ENCODE measurements around the gene THYN1.
A peak's percentile ranks its signal among the peaks of the same experiment; 100 is the strongest.
"Not testable (repeated sequence)": the region's sequence is repeated elsewhere in the genome, so short reads cannot be mapped to it uniquely, and the experiment has no call there.

Gene THYN1

DNA sequence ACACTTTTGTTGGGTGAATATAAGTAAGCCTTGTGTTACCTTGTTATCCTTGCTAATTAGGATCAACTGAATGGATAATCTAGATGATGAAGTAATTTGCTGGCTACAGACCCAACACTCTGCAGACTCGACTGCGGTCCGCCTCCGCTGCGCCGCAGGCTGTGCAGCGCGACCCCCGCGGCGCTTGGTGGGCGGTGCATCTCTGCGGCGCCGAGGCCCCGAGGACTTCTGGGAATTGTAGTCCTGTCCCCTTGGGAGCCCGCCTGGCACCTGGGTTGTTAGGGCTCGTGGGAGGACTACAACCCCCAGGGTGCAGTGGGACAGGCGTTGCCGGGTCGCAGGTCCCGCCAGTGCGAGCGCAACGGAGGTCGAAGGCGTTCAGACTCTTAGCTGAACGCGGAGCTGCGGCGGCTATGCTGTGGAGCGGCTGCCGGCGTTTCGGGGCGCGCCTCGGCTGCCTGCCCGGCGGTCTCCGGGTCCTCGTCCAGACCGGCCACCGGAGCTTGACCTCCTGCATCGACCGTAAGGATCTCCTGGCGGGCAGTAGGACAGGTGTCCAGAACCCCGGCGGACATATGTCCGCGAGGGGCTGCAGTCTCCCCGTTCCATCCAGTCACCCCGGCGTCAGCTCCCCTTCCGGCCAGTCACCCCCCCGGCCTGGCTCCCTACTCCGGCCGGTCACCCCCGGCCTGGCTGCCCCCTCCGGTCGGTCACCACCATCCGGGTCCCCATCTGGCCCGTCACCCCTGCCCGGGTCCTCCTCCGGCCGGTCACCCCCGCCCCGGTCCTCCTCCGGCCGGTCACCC is at the start of gene THYN1, which contains the start of gene ACAD8:
Gene THYN1 (minus strand): TSS at position 165 of the 806 bp plus-strand sequence. CDS start 470 bp downstream, outside the sequence.
Gene ACAD8 (plus strand): TSS at position 381 of the 806 bp plus-strand sequence. CDS start 33 bp downstream, at position 414.
- DNase-seq, result peak; percentile 96

DNA sequence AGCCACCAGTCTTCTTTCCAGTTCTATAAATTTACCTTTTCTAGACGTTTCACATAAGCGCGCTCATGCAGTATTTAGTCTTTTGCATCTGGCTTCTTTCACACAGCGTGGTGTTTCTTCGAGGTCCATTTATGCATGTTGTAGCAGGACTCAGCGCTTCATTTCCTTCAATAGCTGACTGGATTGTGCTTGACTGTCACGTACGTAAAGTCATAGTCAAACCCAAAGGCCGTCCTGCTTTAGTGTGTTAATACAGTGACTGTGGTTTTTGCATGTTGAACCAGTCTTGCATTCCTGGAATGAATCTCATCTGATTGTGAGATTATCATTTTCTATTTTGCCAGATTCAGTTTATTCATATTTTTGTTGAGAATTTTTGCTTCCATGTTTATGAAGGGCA is 41.5 kb upstream of the THYN1 start:
- no peak for DNase-seq

DNA sequence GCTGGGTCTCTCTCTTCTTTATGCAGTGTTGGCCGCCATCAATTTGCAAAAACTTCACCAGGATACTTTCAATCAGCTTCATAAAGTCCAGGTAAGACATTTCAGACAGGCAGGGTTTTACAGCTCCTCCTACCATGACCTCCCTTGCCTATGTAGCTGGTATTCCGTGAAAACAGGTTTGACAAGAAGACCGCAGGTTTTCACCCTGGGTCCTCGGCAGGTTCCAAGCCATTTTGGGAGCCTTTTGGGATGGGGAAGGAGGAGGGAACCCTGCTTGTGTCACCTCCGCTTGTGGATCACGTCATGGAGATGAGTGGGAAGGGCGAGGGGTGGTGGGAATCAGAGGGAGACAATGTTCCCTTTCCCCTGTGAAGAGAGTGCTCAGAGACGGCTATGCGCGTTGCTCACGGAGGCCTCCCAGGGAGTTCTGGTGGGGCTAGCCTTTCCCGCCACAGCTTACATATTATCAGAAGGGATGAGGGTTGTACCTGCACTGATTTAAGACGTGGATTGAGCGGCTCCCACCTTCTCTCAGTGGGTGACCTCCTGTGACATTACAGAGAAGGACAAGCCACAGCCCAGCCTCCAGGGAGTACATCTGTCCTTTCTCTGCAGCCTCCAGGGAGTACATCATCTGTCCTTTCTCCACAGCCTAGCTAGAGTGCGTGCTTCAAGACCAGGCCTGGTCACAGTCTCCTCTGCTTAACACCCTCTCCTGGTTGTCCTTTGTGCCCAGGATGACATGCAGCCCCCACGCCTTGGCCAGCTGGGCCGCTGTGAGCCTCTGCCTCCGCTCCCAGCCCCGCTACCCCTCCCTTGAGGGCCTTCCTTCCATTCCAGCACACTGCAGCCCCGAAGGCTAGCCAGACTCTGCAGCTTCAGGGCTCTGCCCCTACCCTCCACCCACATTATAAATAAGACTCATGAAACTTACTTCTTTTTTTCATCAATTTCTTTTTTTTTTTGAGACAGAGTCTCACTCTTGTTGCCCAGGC is 40.3 kb upstream of the THYN1 start:
- DNase-seq, result no peak

DNA sequence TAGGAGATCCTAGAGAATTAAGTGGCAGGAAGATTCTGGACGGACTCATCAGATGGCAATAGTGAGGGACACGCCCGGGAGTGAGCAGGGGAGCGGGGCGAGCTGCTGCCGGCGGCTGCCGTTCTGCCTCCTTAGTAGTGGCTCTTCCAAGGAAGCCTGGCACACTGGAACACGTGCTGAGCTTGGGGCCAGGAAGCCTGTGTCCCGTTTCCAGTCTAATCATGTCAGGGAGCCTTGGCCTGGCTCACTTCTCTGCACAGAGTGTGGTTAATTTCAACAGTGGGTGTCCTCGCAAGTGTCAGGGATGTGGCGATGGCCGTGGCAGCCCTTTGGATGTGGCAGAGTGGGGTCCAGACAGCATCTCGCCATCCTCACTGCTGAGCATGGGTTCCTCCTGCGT is 39.5 kb upstream of the THYN1 start:
- no peak for DNase-seq

DNA sequence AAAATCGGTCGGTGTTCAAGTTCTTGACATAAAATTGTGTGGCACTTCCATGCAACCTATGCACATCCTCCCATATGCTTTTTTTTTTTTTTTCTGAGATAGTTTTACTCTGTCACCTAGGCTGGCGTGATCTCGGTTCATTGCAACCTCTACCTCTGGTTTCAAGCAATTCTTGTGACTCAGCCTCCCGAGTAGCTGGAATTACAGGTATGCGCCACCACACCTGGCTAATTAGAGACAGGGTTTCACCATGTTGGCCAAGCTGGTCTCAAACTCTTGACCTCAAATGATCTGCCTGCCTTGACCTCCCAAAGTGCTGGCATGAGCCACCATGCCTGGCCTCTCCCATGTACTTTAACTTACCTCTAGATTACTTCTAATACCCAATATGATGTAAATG is 38.0 kb upstream of the THYN1 start:
- DNase-seq, result no peak

DNA sequence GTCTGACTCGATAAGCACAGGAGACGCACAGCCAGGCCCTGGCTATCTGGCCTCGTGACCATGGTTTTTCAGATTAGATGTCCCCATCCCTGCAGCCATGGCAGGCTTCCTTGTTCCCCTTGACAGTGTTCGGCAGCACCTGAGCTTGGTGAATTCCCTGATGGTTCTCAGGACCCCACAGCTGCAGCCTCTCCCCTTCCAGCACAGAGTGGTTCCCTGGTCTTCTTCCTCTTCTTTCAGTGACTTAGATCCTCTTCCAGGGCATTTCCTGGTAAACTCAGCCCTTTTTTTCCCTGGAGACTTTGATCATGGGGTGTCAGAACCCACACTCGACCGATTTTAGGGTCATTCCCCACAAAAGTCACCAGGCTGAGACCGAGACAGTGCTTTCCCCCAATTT is 37.5 kb upstream of the THYN1 start:
- DNase-seq, result no peak

DNA sequence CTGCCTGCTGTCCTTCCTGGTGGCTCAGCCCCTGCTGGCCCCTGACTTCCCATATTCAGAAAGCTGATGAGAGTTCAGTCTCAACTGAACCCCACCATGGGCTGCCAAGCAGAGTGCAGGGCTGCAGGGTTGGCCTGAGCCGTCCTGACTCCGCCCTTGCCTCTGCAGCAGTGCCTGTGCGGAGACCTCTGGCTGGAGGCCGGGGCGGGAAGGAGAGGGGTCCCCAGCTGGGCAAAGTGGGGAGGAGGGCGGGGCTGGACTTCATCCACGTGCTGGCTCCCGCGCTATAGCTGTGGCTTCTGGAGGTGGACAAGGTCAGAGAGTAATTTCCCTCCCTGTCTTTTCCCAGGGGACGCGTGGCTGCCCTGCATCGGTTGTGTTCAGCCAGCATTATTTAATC is 36.6 kb upstream of the THYN1 start:
- DNase-seq, result no peak

DNA sequence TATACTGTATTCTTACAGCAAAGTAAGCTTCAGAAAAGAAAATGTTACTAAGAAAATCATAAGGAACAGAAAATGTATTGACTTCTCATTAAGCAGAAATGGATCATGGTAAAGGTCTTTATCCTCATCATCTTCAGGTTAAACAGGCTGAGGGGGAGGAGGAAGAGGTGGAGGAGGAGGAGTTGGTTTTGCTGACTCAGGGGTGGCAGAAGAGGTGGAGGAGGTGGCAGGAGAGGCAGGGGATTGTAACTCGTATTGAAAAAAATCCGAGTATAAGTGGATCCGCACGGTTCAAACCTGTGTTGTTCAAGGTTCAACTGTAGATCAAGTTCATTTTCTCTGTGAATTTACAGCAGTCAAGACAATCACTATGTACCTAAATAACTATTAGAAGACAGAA is 36.0 kb upstream of the THYN1 start:
- no peak for DNase-seq

DNA sequence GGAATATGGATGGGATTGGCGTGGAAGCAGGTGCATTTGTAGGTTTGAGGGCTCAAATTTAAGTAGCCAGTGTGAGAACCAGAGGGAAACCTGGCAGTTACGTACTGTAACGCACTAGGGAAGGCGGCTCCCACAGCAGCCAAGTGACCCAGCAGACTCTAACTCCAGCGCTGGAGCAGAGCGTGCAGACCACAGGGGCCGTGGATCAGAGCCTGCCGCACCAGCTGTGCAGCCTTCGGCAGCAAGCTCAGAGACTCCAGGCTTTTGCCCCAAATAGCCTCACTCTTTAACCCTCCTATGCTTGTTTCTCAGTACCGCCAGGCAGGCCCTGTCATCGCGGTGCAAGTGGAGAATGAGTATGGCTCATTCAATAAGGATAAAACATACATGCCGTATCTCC is 35.3 kb upstream of the THYN1 start:
- no peak for DNase-seq

DNA sequence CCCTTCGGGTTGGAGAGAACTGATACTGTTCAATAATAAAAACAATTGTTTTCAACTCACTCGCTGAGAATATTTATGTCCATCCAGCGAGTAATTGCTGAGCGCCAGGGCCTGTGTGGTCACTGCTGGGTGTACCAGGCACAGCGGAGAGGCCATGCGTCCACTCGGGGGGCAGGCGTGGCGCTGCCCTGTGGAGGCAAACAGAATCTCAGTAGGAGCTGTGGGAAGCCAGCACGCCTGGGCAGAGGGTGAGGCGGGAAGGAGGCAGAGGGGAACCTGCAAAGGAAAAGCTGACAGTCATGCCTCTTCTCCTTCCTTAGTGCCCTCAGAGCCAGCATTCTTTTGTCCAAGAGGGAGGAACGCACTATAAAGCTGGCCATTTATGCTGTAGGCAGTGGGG is 34.4 kb upstream of the THYN1 start:
- DNase-seq, result no peak

DNA sequence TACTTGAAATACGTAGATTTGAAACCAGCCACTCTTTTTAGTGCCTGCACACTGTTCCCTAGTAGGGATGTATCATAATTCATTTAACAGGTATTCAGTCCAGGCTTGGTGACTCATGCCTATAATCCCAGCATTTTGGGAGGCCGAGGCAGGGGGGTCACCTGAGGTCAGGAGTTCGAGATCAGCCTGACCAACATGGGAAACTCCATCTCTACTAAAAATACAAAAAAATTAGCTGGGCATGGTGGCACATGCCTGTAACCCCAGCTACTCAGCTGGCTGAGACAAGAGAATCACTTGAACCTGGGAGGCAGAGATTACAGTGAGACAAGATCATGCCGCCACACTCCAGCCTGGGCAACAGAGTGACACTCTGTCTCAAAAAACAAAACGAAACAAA is 31.2 kb upstream of the THYN1 start:
- not testable (repeated sequence) for DNase-seq

DNA sequence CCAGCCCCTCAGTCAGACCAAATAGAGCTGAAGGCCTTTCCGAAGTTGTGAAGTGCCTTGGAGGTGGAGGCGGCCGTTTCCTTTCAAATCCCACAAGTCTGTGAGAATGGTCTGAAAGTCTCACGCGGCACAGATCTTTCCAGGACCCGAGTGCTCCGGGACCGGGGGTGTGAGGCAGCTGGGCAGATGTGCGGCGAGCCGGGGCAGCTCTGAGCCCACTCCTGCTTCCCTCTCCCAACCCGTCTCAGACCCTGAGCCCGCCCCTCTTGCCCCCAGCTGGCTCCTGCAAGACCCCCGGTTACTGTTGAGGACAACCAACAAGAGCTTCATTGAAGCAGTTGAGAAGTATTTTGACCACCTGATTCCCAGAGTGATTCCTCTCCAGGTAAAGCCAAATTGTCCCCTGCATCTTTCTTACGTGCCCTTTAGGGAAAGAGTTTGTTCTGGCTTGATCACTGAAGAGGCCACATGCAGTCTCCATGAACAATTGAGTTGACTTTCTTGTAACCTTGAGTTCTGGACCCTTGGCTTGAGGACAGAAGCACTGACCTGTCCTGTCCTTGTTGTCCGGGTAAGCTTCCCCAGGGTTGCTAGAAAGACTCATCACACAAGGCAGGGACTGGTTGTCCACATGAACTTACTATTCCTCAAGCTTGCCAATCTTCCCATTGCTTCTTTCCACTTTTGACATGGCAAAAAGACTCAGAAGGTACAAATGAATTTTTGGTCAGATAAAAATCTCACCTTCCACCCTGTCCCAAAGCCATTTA is 30.5 kb upstream of the THYN1 start:
- DNase-seq, result no peak

DNA sequence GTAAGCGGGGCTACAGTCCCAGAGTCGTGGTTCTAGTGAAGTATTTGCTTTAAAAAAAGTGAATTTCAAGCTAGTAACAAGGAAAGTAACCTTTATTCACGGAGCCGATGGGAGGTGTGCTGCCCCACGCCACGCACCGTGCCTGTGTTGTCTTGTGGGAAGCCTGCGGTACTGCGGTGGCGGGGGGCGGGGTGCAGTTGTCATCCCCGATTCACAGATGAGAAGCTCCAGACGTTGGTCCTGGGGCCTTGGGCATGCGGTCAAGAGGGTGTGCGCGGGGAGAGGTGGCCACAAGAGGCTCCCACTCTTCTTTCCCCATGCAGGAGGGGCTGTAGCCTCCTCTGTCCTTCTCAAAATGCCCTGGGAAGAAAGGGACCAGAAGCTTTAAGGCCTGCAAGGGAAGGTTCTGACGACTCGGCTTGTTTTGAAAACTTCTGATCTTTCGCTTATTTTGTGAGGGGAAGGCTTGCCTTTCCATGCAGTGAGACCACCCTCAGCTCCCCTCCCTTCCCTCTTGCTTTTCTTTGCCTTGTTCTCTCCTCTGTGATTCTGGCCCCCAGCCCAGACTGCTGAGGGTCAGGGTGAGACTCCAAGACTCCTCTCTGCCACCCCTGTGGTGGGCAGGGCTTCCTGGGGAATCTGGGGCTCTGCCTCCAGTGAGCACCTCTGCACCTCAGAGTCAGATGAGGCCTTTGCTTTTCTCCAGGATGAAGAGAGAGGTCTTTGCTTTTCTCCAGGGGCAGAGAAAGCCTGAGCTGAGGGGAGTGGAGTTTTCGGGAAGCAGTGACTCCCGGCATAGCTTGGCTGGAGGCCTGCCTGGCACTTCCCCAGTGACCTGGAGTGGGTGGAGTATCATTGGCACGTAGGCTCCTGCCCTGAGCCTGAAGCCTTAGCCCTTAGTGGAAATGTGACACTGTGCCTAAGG is 29.2 kb upstream of the THYN1 start:
- DNase-seq, result no peak

DNA sequence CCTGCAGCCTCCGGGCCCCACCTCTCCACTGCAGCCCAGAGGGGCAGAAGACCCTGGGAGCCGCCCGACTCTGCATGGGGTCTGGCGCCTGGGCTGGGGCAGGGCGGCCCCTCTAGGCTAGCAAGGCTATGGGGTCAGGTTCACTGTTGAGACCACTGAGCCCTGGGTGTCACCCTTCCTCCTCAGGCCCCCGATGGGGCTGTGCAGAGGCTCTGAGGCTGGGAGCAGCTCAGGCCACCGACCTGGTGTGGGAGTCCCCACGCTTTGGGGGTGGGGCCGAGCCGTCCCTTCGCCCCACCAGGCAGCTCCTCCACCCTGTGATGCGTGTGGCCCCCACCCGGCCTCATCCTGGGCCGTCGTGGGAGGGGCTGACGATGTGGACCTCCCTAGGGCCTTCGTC is 28.5 kb upstream of the THYN1 start:
- not testable (repeated sequence) for DNase-seq

DNA sequence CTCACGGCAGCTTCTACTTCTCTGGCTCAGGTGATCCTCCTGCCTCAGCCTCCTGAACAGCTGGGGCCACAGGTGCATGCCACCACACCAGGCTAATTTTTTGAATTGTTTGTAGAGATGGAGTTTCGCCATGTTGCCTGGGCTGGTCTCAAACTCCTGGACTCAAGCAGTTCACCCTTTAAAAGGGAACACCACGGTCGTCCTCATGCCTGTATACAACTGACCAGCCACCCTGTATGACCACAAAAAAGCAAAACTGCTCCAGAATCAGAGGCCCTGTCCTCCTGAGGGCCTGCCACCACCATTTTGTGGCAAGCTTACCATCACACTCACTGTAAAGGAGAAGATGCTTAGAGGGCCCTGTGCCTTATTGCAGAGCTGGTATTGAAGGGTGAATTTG is 25.2 kb upstream of the THYN1 start:
- no peak for DNase-seq

DNA sequence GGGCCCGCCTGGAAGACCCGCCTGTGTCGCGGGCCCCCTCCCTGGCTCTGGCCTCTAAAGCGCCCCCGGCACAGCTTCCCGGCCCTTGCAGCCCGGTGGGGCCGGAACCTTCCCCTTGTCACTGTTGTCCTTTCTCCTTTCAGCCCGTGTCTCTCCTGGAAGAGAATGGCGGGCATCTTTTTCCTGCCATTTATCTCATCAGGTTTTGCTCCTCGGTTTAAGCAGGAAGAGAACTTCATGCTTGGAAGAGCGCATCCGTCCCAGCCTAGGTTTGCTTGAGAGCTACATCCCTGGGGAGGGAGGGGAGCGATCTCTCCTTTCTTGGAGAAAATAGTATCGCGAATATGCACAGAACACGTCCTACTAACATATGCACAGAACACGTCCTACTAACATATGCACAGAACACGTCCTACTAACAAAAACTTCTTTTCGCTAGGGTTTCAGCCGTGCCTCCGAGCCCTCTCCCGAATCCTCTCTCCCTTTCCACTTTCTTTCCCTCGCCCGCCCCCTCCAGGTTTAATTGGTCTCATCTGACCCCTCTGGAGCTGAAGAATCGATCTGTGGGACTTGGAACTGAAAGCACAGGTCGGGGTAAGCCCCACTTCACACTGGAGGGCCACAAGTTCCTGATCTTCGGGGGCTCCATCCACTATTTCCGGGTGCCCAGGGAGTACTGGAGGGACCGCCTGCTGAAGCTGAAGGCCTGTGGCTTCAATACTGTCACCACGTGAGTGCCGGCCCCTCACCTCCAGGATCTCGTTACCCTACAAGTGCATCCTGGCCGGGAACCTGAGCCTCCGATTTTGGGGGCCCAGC is 24.2 kb upstream of the THYN1 start:
- DNase-seq, result no peak

DNA sequence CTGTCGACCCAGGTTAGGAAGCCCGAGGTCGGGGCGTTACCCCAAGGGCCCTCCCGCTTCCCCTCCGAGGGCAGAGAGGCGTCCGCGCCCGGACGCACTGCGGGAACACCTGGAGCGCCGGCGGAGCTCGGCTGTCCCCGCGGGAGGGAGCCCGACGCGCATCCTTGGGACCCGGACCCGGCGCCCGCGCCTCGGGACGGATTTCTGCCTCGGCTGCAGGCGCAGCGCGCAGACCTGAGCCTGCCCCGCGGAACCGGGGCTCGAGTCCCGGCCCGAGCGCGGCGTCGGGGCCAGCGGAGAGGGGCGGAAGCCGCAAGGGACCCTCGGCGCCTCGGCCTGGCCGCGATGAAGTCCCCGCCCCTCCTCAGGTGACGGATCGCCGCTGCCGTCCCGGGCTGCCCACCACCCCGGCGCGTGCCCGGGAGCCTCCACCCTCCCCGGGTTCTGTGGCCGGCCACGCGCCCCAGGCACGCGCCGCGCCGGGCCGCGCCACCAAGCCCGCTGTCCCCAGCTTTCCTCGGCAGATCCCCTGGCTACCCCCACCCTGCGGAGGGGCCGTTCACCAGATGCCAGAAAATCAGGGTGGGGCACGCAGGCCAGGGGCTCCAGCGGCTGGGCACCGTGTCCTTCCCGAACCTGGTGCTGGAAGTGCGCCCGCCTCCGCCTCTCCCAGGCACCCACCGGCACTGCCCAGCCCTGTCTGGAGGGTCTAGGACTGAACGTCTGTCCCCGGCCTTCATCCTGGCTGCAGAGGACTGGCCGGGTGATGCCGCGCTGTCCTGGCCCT is 23.4 kb upstream of the THYN1 start:
- no peak for DNase-seq

DNA sequence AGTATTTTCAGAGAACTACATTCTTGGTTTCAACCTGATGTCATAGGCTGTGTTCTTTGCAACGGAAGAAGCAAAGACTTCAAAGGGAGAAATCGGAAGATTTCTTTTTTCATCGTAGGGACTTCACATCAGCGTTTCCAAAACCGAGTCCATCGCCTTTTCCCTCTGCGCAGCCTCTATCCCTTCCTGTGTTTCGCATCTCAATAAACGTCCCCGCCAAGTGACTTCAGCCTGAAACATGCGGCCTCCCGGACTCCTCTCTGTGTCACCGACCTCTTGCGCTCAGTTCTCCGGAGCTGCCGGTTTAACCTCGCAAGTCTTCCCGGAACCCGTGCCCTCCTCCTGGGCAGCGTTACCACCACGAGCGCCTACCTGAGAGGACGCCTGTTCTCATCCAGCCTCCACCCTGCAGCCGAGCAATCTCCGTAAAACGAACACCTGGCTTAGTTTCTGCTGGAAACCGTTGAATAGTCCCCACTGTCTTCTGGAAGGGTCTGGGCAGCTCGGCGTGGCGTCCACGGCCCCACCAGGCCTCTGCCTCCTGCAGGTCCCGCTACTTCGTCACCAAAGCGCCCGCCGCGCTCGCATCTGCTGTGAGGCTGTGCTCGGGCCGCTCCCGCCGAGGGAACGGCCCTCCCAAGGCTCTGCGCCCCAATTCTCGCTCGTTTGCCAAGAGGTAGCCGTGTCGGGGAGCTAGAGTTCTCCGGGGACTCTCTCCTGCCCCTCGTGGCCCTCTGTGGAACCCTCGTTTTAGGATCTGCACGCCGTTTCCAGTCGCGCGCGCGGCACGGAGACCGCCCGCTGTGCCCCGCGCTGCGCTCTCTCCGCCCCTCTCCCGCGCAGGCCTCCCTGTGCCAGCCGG is 22.6 kb upstream of the THYN1 start, which contains the start of gene GLB1L3:
Gene GLB1L3 (plus strand): TSS at position 846 of the 862 bp plus-strand sequence. CDS start 362 bp downstream, outside the sequence.
- peak; percentile 75 for DNase-seq

DNA sequence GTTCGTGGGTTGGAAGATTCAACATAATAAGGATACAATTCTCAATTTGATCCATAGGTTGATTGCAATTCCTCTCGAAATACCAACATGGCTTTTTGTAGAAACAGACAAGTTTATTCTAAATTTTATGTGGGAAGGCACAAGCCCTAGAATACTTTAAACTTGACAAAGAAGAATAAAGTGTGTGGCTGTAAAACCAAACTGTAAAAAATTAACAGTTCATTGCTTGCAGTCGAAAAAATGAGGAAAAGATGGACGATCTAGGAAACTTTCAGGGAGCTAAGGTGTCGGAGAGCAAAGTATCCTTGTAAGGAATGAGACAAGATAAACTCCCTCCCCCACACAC is 22.0 kb upstream of the THYN1 start:
- DNase-seq, result no peak
